Astrocyte of the spinal cord (primary cell): Measurements from ENCODE around the gene LZTS2.

Experiments
- DNase-seq: peaks from one replicate; pipeline ENCODE4 v3.0.0; 2011; ENCODE audit warnings: low read depth, low spot score
- H3K4me3 ChIP-seq: 2 replicates; pipeline ENCODE4 v1.5.1; 2011; ENCODE audit warnings: low read depth, mild to moderate bottlenecking, low read length, moderate library complexity
- in situ Hi-C: cut with HindIII; loops from 2 replicates; pipeline ENCODE4 v1.10.0; 2017; ENCODE audit warnings: low sequenced_read_pairs
- TF ChIP-seq, protein P1 (sequence below): IDR thresholded peaks from 2 replicates; pipeline ENCODE4 v1.5.1; 2012; ENCODE audit warnings: low read depth, mild to moderate bottlenecking, low read length, inconsistent platforms

Gene LZTS2

DNA sequence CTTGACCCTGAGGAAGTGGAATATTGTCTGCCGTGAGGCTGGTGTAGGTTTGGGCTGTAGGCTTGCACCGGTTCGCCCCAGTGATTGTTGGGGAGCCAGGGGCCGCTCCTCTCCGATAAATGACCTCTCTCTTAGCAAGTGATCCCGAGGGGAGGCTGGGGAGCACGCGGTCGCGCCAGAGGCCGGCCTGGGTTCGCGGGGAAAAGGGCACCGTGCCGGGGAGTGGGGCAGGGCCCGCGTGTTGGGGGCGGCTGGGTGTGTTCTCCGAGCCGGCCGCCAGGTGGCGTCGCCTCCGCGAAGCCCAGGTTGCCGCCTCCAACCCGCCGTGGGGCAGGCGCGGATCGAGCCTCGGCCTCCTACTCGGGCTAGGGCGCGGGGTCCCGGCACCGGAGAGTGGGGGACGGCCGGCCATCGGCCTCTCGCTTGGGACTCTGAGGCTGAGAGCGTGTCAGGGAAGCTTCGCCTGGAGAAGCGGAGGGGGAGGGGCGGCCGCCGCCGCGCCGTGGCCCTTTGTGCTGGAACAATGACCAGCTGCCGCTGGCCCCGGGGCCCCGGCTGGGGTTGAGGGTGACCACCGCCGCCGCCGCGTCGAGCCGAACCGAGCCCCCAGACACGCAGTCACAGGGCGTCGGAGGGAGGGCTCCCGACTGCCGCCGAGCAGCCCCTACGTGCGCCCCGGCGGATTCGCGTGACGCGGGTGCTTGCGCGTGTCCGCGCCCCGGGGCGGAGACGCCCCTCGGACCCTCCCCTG, 442 bp upstream of the LZTS2 start:
- in situ Hi-C loops = no loop called here
- TF ChIP-seq, protein P1, sequence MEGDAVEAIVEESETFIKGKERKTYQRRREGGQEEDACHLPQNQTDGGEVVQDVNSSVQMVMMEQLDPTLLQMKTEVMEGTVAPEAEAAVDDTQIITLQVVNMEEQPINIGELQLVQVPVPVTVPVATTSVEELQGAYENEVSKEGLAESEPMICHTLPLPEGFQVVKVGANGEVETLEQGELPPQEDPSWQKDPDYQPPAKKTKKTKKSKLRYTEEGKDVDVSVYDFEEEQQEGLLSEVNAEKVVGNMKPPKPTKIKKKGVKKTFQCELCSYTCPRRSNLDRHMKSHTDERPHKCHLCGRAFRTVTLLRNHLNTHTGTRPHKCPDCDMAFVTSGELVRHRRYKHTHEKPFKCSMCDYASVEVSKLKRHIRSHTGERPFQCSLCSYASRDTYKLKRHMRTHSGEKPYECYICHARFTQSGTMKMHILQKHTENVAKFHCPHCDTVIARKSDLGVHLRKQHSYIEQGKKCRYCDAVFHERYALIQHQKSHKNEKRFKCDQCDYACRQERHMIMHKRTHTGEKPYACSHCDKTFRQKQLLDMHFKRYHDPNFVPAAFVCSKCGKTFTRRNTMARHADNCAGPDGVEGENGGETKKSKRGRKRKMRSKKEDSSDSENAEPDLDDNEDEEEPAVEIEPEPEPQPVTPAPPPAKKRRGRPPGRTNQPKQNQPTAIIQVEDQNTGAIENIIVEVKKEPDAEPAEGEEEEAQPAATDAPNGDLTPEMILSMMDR = peak; percentile 73
- DNase-seq = peak; percentile 72
- H3K4me3 ChIP-seq = peak overlapping the region; percentile 92

DNA sequence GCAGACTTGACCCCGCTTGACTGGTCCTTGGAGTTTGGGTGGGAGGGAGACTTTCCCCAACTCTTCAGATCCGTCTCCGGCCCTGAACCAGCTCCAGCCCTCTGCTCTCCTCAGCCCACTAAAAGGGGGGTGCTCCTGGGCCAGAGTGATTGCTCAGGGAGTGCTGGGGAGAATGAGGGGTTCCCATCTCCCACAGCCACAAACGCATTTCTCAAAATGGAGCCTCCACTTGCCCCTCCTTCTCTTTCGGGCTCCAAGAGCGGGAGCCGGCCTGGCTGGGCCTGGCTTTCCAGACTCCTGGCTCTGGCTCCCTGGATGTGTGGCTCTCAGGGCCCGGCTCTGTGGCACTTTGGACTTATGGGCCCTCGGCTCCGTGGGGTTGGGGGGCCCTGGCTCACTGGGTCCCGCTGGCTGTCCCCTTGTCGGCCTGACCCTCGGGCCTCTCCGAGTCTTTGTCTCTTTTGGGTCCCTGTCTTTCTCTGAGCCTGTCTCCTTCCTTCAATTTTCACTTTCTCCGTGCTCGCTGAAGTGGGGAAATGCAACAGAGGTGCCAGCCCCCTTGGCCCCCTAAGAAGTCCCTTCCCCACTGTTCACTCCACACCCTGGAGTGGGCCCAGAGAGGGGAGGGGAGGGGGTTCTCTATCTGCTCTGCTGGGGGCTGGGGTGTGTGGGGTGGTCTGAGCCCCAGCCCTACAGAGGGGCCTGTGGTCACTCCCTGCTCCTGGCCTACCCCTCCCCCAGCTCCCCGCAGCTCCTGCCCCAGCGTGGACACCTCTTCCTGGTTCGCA, 713 bp downstream of the LZTS2 start:
- in situ Hi-C loops = no loop called here
- H3K4me3 ChIP-seq = peak overlapping the region; percentile 92
- no peak for DNase-seq
- TF ChIP-seq, protein P1 = no peak

DNA sequence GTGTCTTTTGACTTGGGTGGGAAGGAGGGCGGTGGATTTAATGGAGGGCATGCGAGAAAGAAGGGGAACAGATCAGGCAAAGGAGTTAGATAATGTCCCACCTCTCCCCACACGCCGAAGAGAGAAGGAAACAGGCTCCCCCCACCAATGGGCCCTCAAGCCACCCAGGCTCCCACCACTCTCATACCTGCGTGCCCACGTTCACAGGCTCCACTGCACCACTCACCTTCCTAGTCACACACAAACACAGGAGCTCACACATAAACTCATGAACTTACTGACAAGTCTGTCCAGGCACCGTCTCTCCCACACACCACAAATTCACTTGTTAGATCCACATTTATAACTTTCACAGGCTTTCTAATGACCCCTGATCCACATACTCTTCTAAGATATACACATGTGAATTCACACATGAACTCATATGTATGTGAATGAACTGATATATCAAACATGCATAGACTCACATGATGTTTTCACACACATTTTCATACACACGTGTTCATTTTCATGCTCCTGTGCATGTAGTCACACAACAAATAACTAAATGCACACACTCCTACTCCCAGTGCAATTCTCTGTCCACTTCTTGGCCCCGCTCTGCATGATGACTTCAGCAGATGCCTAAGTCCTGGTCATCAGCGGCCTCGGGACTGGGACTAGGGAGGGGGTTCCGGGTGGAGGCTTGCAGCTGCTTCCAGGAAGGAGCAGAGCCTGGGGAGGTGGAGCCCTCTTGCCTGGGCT, 1.5 kb downstream of the LZTS2 start:
- in situ Hi-C loops = no loop called here
- H3K4me3 ChIP-seq = peak overlapping the region; percentile 92
- peak; percentile 91 for DNase-seq
- TF ChIP-seq, protein P1 = no peak

DNA sequence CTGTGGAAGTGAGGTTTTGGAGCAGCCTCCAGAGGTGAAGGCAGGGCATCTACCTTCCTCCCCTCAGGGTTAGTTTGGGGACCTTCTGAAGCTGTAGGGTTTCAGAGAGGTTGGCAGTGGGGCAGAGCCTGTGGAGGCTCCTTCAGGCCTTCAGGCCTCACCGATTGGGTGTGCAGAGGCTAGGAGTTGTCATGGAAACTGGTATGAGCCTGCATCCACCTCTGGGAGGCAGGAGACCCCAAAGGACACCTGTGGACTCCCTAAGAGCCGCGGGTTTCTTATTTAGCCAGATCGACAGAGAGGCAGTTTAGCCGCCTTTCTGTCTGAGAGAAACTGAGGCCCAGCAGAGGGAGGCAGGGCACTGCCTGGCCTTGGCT, 2.0 kb downstream of the LZTS2 start:
- in situ Hi-C loops = no loop called here
- TF ChIP-seq, protein P1 = no peak
- H3K4me3 ChIP-seq = peak overlapping the region; percentile 92

DNA sequence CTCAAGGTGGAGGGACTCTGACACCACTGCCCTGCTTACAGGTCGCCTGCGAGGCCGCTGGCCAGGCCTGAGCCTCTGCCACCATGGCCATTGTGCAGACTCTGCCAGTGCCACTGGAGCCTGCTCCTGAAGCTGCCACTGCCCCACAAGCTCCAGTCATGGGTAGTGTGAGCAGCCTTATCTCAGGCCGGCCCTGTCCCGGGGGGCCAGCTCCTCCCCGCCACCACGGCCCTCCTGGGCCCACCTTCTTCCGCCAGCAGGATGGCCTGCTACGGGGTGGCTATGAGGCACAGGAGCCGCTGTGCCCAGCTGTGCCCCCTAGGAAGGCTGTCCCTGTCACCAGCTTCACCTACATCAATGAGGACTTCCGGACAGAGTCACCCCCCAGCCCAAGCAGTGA, 2.8 kb downstream of the LZTS2 start:
- H3K4me3 ChIP-seq = no peak overlapping the region
- in situ Hi-C loops = no loop called here
- DNase-seq = no peak
- TF ChIP-seq, protein P1 = no peak

More for the DNA sequence above, 2.0 kb downstream of the LZTS2 start:
- no peak for DNase-seq

DNA sequence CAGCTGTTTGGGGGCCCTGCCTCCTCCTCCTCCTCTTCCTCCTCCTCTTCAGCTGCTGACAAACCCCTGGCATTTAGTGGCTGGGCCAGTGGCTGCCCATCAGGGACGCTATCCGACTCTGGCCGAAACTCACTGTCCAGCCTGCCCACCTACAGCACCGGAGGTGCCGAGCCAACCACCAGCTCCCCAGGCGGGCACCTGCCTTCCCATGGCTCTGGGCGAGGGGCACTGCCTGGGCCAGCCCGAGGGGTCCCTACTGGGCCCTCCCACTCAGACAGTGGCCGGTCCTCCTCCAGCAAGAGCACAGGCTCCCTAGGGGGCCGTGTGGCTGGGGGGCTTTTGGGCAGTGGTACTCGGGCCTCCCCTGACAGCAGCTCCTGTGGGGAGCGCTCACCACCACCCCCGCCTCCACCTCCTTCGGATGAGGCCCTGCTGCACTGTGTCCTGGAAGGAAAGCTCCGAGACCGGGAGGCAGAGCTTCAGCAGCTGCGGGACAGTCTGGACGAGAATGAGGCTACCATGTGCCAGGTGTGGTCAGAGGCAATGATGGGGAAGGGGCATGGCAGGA, 4.1 kb downstream of the LZTS2 start:
- H3K4me3 ChIP-seq = no peak overlapping the region
- TF ChIP-seq, protein P1 = no peak
- in situ Hi-C loops = no loop called here
- no peak for DNase-seq
